Ectodermal cell (in vitro differentiated cells): ENCODE data around the gene NUP62CL.

Experiments used
- H3K27ac ChIP-seq: 2 replicates; pipeline ENCODE4 v1.7.0; 2013; ENCODE audit warnings: mild to moderate bottlenecking, low read depth, low read length; ENCODE audit not compliant: insufficient read depth, poor library complexity, severe bottlenecking
- H3K27me3 ChIP-seq: 2 replicates; pipeline ENCODE4 v1.7.0; 2013; ENCODE audit warnings: mild to moderate bottlenecking, low read length; ENCODE audit not compliant: insufficient read depth, control insufficient read depth, poor library complexity, severe bottlenecking
- H3K36me3 ChIP-seq: one replicate; pipeline ENCODE4 v1.7.0; 2013; ENCODE audit warnings: low read length; ENCODE audit not compliant: control insufficient read depth, insufficient read depth
- H3K4me1 ChIP-seq: one replicate; pipeline ENCODE4 v1.7.0; 2013; ENCODE audit warnings: low read length; ENCODE audit not compliant: control insufficient read depth, insufficient read depth
- H3K4me3 ChIP-seq: 2 replicates; pipeline ENCODE4 v1.7.0; 2013; ENCODE audit warnings: low read depth, low read length, control low read depth; ENCODE audit not compliant: insufficient read depth
- H3K9me3 ChIP-seq: 2 replicates; pipeline ENCODE4 v1.7.0; 2013; ENCODE audit warnings: mild to moderate bottlenecking, low read length, moderate library complexity; ENCODE audit not compliant: control insufficient read depth
- WGBS, 2 experiments: methylation state at CpG; one replicate each; pipeline ENCODE4 v1.1.7; 2013; ENCODE audit warnings: missing lambda C conversion rate in 2 of 2; 5-methylcytosine and 5-hydroxymethylcytosine counted together

NUP62CL gene

DNA sequence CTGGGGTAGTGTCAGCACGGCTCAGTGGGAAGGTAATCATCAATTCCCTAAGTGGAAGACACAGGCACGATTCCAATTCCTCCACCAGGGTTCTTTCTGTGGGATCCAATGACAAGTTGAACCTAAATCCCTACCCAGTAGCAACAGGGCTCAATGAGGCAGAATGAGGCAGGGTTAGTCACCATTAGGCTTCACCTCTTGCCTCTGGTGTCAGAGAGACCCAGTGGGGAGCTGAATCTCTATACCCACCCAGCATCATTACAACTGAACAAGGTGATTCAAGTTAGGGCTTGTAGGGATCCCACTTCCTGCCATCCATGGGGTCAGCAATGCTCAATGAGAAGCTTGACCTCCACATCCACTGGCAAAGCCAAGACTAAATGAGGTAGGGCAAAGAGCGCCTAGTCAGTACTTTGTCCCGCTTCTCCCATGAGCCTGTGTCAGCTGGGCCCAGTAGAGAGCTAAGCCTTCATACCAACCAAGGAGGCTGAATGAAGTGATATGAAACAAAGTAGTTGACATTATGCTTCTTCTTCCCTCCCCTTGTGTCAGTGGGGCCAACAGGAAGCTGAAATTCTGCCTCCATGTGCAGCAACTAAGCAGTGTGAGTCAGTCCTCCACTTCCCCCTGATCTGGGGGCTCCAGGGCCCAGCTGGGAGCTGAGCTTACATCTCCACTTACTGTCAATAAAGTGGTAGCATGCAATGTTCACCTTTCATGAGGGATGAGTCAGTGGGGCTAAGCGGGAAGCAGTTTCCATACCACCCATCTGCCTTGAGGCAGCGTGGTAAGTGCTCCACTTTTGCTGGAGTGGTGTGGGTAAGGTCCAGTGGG lies 51.2 kb downstream of the NUP62CL start:
- no peak overlapping the region for H3K4me3 ChIP-seq
- H3K9me3 ChIP-seq: no peaks in the 10 kb centered on the region
- no peaks in the 10 kb centered on the region for H3K27me3 ChIP-seq
- 91 to 100% methylated on average over 4 of the region's 6 CpGs for WGBS, 2 experiments
- no peak overlapping the region for H3K27ac ChIP-seq
- no peaks in the 10 kb centered on the region for H3K36me3 ChIP-seq
- H3K4me1 ChIP-seq: no peaks in the 10 kb centered on the region

DNA sequence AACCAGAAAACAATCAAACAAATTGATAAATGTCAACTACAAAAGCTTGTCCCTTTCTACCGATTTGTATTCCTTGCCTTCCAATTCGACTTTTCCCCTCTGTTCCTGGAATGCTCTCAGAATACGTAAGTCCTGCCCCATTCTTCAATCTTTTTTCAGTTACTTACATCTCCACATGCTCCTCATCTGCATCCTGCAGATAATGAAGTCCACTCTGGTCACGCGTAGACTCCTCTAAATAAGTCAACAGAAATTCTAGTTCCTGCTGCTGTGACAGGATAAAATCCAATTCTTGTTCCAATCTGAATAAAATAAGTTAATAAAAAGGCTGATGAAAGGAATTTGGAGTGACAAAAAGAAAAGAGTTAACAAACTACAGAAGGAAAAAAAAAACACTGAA lies 53.2 kb downstream of the NUP62CL start:
- Histone ChIP-seq H3K27me3 (no peaks in the 10 kb centered on the region), H3K4me3 (no peak overlapping the region), H3K36me3 (no peaks in the 10 kb centered on the region), H3K9me3 (no peaks in the 10 kb centered on the region), H3K27ac (no peak overlapping the region), H3K4me1 (no peaks in the 10 kb centered on the region)
- WGBS, 2 experiments: 77 to 84% methylated on average over 5 of the region's 5 CpGs

DNA sequence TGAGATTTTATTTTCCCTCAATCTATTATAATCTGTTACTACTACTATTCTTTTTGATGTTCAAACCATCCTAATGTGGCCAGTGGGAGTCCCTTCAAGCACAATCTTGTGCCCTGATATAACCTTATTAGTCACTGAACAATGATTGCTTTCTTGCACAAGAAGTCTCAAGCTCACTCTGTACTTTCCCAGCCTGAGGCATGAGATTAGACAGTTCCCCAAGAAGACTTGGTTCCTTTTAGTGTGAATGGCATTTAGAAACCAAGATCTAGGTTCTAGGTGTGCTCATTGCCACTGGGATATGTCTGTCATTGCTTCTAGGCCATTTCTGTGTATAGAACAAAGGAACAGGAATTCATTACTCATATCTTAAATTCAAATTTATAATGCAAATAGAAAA lies 59.6 kb downstream of the NUP62CL start:
- H3K36me3 ChIP-seq: no peaks in the 10 kb centered on the region
- no peak overlapping the region for H3K4me3 ChIP-seq
- H3K4me1 ChIP-seq: no peaks in the 10 kb centered on the region
- H3K27me3 ChIP-seq: no peaks in the 10 kb centered on the region
- H3K27ac ChIP-seq: no peak overlapping the region
- no peaks in the 10 kb centered on the region for H3K9me3 ChIP-seq

DNA sequence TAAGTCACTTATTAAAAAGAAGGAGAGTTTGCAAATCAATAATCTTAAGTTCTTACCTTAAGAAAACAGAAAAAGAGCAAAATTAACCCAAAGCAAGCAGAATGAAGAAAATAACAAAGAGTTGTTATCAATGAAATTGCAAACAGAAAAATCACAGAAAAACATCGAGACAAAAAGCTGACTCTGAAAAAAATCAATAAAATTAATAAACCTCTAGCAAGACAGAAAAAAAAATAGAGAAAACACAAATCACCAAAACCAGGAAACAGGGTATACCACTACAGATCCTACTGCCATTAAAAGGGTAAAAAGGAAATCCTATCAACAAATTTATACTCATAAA lies 70.3 kb downstream of the NUP62CL start:
- H3K4me1 ChIP-seq: no peaks in the 10 kb centered on the region
- 100% methylated on average over 1 of the region's 1 CpG for WGBS, 2 experiments
- H3K9me3 ChIP-seq: no peaks in the 10 kb centered on the region
- no peak overlapping the region for H3K4me3 ChIP-seq
- no peak overlapping the region for H3K27ac ChIP-seq
- H3K27me3 ChIP-seq: no peaks in the 10 kb centered on the region
- no peaks in the 10 kb centered on the region for H3K36me3 ChIP-seq

DNA sequence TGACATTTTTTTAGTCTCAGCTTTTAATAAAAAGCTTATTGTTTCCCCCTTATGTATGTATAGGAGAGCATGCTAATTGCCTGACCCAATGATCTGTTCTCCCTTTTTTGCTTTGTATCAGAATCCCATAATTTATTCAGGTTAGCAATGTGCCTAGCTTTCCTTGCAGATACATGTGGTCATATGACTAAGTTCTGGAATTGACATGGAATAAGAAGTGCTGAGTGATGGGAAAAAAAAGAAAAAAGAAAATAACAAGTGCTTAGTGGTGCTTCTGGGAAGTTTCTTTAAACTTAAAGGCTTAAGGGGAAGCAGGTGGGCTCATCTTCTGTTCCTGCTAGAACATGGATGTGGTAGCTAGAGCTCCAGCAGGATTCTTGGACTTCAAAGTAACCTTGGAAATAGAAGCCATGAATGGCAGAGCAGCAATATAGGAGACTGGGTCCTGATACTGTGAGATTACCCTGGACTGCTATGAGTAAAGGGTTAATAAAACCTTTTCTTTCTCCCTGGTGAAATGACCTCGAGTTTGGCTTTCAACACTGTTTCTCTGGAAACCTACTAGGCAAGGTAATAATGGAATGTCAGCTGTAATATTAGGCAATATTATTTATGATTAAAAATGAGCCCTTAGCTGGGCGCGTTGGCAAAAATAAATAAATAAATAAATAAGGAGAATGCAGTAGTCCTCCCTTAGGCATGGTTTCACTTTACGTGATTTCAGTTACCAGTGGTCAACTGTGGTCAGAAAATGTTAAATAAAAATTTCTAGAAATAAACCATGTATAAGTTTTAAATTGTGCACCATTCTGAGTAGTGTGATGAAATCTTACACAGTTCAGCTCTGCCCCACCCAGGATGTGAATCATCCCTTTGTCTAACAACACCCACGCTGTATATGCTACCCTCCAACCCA lies 70.9 kb downstream of the NUP62CL start:
- Histone ChIP-seq H3K27ac (no peak overlapping the region), H3K27me3 (no peaks in the 10 kb centered on the region), H3K36me3 (no peaks in the 10 kb centered on the region), H3K4me3 (no peak overlapping the region), H3K9me3 (no peaks in the 10 kb centered on the region), H3K4me1 (no peaks in the 10 kb centered on the region)
- WGBS, 2 experiments: 90 to 100% methylated on average over 1 to 5 of the region's 5 CpGs

DNA sequence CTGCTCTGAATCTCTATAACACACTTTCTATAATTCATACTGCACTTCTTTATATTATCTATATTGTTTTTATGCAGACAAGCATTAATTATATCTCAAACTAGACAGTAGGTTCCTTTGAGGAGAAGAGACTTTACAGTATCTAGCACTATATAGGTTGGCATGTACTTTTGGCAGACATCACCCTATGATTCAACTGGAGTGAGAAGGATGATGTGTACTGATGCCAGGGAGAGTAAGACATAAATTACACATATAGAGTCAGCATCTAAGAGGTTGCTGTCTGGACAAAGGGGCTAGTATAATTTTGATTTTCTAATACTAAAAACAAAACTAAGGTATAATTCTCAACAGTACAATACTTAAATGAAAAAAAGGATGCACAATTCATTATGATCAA lies 82.5 kb downstream of the NUP62CL start:
- no peaks in the 10 kb centered on the region for H3K27me3 ChIP-seq
- no peak overlapping the region for H3K27ac ChIP-seq
- H3K4me3 ChIP-seq: no peak overlapping the region
- no peaks in the 10 kb centered on the region for H3K4me1 ChIP-seq
- H3K36me3 ChIP-seq: no peaks in the 10 kb centered on the region
- no peaks in the 10 kb centered on the region for H3K9me3 ChIP-seq

DNA sequence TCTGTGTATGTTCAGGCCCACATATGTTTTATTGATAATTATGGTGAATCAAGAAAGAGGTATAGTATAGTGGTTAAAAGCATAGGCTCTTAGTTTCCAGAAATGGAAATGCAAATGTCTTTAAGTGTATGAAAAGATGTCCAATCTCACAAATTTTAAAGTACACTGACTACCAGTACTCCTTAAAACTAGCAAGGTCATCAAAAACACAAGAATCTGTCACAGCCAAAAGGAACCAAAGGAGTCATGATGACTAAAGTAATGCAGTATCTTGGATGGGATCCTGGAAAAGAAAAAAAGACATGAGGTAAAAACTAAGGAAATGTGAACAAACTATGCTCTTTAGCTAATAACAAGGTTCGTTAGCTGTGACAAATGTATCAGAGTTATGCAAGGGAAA lies 87.0 kb downstream of the NUP62CL start:
- H3K27me3 ChIP-seq: no peaks in the 10 kb centered on the region
- no peaks in the 10 kb centered on the region for H3K9me3 ChIP-seq
- H3K4me1 ChIP-seq: no peaks in the 10 kb centered on the region
- no peak overlapping the region for H3K27ac ChIP-seq
- no peak overlapping the region for H3K4me3 ChIP-seq
- peaks cover 8% of the 10 kb centered on the region for H3K36me3 ChIP-seq
- WGBS, 2 experiments: 93 to 100% methylated on average over 1 of the region's 1 CpG

DNA sequence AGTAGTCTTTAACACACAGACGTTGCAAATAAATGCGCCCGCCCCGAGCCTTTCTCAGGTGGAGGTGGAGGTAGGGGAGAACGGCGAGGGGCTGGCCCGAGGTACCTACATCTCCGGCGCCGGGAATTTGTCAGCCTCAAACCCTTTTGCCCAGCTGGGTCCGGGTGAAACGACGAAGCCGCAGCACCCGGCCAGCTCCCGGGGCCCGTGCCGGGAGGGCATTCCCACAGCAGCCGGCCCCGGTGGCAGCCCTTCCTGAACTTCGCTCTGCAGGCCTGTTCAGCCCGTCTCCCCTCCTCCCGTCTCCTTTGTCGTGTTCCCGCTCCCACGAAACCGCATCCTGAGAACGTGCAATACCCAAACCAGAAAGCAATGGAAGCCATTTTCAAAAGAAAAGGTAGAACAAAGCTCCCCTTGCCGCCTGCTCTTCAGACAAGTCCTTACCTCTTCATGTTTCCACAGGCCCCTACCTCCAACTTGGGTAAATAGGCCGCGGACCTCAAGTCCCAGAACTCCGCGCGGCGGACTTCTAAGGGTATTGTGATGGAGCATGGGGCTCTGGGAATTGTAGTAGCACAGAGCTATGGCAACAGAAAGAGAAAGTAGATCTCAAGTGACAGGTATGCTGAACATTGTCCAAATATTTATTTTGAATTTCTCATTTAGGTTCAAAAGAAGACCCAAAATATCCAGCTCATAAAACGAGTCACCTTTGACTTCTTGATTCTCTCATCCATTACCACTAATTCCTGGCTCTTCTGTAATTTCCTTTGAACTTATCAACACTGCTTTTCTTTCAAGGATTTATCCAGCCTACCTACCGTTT lies 87.7 kb downstream of the NUP62CL start, which contains the start of gene RBM41:
Gene RBM41, minus strand, starts transcription at position 501 of the 826 bp plus-strand sequence. Its CDS starts 49 bp downstream, at position 452.
- H3K36me3 ChIP-seq: peaks cover 8% of the 10 kb centered on the region
- H3K27ac ChIP-seq: peak within 1 kb of the TSS; percentile 69
- WGBS, 2 experiments: 3% methylated on average over 35 of the region's 37 CpGs

DNA sequence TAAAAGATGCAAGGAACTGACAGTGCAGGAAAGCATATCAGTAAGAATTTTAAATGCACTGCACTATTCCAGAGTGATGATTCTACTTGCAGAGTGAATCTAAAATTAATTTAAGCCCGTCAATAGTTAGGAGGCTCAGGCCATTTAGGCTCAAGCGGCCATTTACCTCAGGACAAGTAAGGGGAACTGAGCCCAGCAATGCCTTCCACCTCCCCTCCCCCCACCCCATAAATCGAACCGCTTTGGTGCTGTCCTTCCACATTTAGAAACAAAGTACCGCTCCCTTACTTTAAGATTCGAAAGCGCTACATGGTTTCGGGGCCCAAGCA lies 88.3 kb downstream of the NUP62CL start:
- Histone ChIP-seq H3K27ac (peak overlapping the region; percentile 69), H3K27me3 (no peaks in the 10 kb centered on the region), H3K9me3 (no peaks in the 10 kb centered on the region), H3K36me3 (peaks cover 8% of the 10 kb centered on the region), H3K4me3 (peak overlapping the region; percentile 54), H3K4me1 (no peaks in the 10 kb centered on the region)
- WGBS, 2 experiments: 0% methylated on average over 6 of the region's 8 CpGs

More for the DNA sequence above, 87.7 kb downstream of the NUP62CL start, which contains the start of gene RBM41:
- no peaks in the 10 kb centered on the region for H3K9me3 ChIP-seq
- H3K4me3 ChIP-seq: peak within 1 kb of the TSS; percentile 54
- no peaks in the 10 kb centered on the region for H3K4me1 ChIP-seq
- H3K27me3 ChIP-seq: no peaks in the 10 kb centered on the region

DNA sequence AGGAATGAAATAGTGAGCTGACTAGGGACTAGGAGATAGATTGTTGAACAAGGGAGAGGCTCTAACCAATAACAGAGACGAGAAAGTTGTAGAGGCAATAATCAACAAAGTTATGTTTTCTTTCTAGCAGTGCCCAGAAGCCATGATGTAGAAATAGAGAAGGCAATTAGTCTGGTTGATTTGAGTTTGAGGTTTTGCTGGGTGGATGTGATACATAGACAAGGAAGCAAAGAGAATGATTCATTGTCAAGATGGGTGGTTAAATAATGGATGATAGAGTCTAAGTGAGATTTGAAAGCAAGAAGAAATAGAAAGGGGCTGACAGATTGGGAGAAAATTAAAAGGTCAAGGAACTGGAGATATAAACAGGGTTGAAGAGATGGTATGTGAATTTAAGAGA lies 98.8 kb downstream of the NUP62CL start:
- Histone ChIP-seq H3K4me3 (no peak overlapping the region), H3K27me3 (no peaks in the 10 kb centered on the region), H3K9me3 (no peaks in the 10 kb centered on the region), H3K4me1 (no peaks in the 10 kb centered on the region), H3K27ac (no peak overlapping the region), H3K36me3 (peaks cover 8% of the 10 kb centered on the region)
- 100% methylated on average over 1 of the region's 1 CpG for whole genome bisulfite sequencing, 2 experiments
